ENCODE results near the gene COL1A2.

The COL1A2 gene

GRCh38 chr7:94458041-94458440 is 63.3 kb downstream of the COL1A2 start:
- no peak for DNase-seq (ENCODE audit: low spot score)
- CTCF ChIA-PET = no interaction called here
- POLR2A ChIA-PET (ENCODE audit: low non-redundant PET) = no interaction called here
- no peak for TF ChIP-seq CTCF (conservative IDR thresholded peaks at IDR 0.05; ENCODE audit: low read depth)
- no peak overlapping the region for H3K27ac ChIP-seq

- ChIA-PET POLR2A (ENCODE audit: low non-redundant PET) (no interaction called here), CTCF (no interaction called here)
- no peak for DNase-seq (ENCODE audit: low spot score)
- H3K27ac ChIP-seq = no peak overlapping the region
- no peak for TF ChIP-seq CTCF (conservative IDR thresholded peaks at IDR 0.05; ENCODE audit: low read depth)
Measured at GRCh38 chr7:94466516-94466915, 71.8 kb downstream of the COL1A2 start.

GRCh38 chr7:94471604-94472003 is 76.9 kb downstream of the COL1A2 start:
- TF ChIP-seq CTCF (conservative IDR thresholded peaks at IDR 0.05; ENCODE audit: low read depth) = no peak
- ChIA-PET POLR2A (ENCODE audit: low non-redundant PET) (no interaction called here), CTCF (no interaction called here)
- H3K27ac ChIP-seq = no peak overlapping the region
- DNase-seq (ENCODE audit: low spot score) = no peak

GRCh38 chr7:94472608-94473007 is 77.9 kb downstream of the COL1A2 start:
- TF ChIP-seq CTCF (conservative IDR thresholded peaks at IDR 0.05; ENCODE audit: low read depth) = no peak
- no peak for DNase-seq (ENCODE audit: low spot score)
- CTCF ChIA-PET = no interaction called here
- H3K27ac ChIP-seq = no peak overlapping the region
- POLR2A ChIA-PET (ENCODE audit: low non-redundant PET) = no interaction called here

- H3K27ac ChIP-seq = no peak overlapping the region
- CTCF ChIA-PET = no interaction called here
- TF ChIP-seq CTCF (conservative IDR thresholded peaks at IDR 0.05; ENCODE audit: low read depth) = no peak
- POLR2A ChIA-PET (ENCODE audit: low non-redundant PET) = no interaction called here
- DNase-seq (ENCODE audit: low spot score) = no peak
Measured at GRCh38 chr7:94476251-94476840, 81.7 kb downstream of the COL1A2 start.

- TF ChIP-seq CTCF (conservative IDR thresholded peaks at IDR 0.05; ENCODE audit: low read depth) = no peak
- H3K27ac ChIP-seq = no peak overlapping the region
- POLR2A ChIA-PET (ENCODE audit: low non-redundant PET) = no interaction called here
- CTCF ChIA-PET = no interaction called here
- DNase-seq (ENCODE audit: low spot score) = no peak
Measured at GRCh38 chr7:94477878-94478277, 83.2 kb downstream of the COL1A2 start.
